Neural progenitor cell (in vitro differentiated cells): ENCODE measurements around the gene NR2F1. TPM values are rescaled to one million over a fixed set of nuclear protein-coding genes. Genes with fewer than 3 reads are reported as not detected.

Source experiments
- DNase-seq: peaks from one replicate; pipeline ENCODE4 v3.0.0-alpha.2; 2016; ENCODE audit warnings: low spot score
- H2AFZ ChIP-seq: fragments of 200-600 bp; sonication (generic); replicated peaks from 2 replicates; pipeline ENCODE4 v1.6.1; 2016; ENCODE audit warnings: antibody characterized with exemption
- H3F3A ChIP-seq: fragments of 200-600 bp; sonication (generic); 2 replicates; pipeline ENCODE4 v1.6.1; 2016; ENCODE audit warnings: antibody characterized with exemption, low read depth
- H3K27ac ChIP-seq: fragments of 200-600 bp; sonication (generic); 2 replicates; pipeline ENCODE4 v1.5.1; 2016; ENCODE audit warnings: mild to moderate bottlenecking
- H3K27me3 ChIP-seq: fragments of 200-600 bp; sonication (generic); 2 replicates; pipeline ENCODE4 v1.6.1; 2016; ENCODE audit warnings: mild to moderate bottlenecking, moderate library complexity
- H3K36me3 ChIP-seq: fragments of 200-600 bp; sonication (generic); 2 replicates; pipeline ENCODE4 v1.5.1; 2016
- H3K4me1 ChIP-seq: fragments of 200-600 bp; sonication (generic); 2 replicates; pipeline ENCODE4 v1.6.1; 2016; ENCODE audit warnings: mixed run types
- H3K4me2 ChIP-seq: fragments of 200-600 bp; sonication (generic); 2 replicates; pipeline ENCODE4 v1.6.1; 2016
- H3K4me3 ChIP-seq: fragments of 200-600 bp; sonication (generic); 2 replicates; pipeline ENCODE4 v1.5.1; 2016
- H3K79me2 ChIP-seq: fragments of 200-600 bp; sonication (generic); 2 replicates; pipeline ENCODE4 v1.6.1; 2016; ENCODE audit warnings: low read depth
- H3K9ac ChIP-seq: fragments of 200-600 bp; sonication (generic); 2 replicates; pipeline ENCODE4 v1.6.1; 2016
- H3K9me3 ChIP-seq: fragments of 200-600 bp; sonication (generic); 2 replicates; pipeline ENCODE4 v1.5.1; 2016; ENCODE audit warnings: low read depth
- H4K20me1 ChIP-seq: fragments of 200-600 bp; sonication (generic); 2 replicates; pipeline ENCODE4 v1.6.1; 2016; ENCODE audit warnings: low read depth
- H3K27ac Mint-ChIP-seq: 3 replicates; pipeline ENCODE4 v1.8.0; 2021; ENCODE audit warnings: mixed read lengths
- H3K27me3 Mint-ChIP-seq: 2 replicates; pipeline ENCODE4 v1.8.0; 2022; ENCODE audit warnings: low read depth, mild to moderate bottlenecking, inconsistent platforms, moderate library complexity, mixed read lengths; ENCODE audit not compliant: insufficient read depth
- H3K36me3 Mint-ChIP-seq: 3 replicates; pipeline ENCODE4 v1.8.0; 2021; ENCODE audit warnings: mixed read lengths
- H3K4me1 Mint-ChIP-seq: 3 replicates; pipeline ENCODE4 v1.8.0; 2021; ENCODE audit warnings: mixed read lengths
- H3K4me3 Mint-ChIP-seq: 3 replicates; pipeline ENCODE4 v1.8.0; 2021; ENCODE audit warnings: mild to moderate bottlenecking, moderate library complexity, mixed read lengths
- H3K9me3 Mint-ChIP-seq: 3 replicates; pipeline ENCODE4 v1.8.0; 2020; ENCODE audit warnings: mixed read lengths
- EZH2 ChIP-seq: fragments of 200-600 bp; sonication (generic); IDR thresholded peaks from 2 replicates; pipeline ENCODE4 v1.6.1; 2017; ENCODE audit warnings: antibody characterized with exemption, mild to moderate bottlenecking, moderate library complexity
- EZH2phosphoT487 ChIP-seq: fragments of 200-600 bp; sonication (generic); IDR thresholded peaks from 2 replicates; pipeline ENCODE4 v1.6.1; 2017; ENCODE audit warnings: antibody characterized with exemption
- total RNA-seq: library from RNA; depleted of rRNA; stranded (reverse); fragments of >200 nt; gene quantifications from 2 replicates; pipeline ENCODE4 v1.2.3, GENCODE V29; 2015; ENCODE audit warnings: low replicate concordance
- TF ChIP-seq, protein P1 (sequence below): fragments of 200-600 bp; sonication (generic); IDR thresholded peaks from 2 replicates; pipeline ENCODE4 v1.5.1; 2017; ENCODE audit warnings: antibody characterized with exemption, mild to moderate bottlenecking

The NR2F1 gene
- total RNA-seq, 1 donor from 2014 or later: 9.1 TPM

DNA sequence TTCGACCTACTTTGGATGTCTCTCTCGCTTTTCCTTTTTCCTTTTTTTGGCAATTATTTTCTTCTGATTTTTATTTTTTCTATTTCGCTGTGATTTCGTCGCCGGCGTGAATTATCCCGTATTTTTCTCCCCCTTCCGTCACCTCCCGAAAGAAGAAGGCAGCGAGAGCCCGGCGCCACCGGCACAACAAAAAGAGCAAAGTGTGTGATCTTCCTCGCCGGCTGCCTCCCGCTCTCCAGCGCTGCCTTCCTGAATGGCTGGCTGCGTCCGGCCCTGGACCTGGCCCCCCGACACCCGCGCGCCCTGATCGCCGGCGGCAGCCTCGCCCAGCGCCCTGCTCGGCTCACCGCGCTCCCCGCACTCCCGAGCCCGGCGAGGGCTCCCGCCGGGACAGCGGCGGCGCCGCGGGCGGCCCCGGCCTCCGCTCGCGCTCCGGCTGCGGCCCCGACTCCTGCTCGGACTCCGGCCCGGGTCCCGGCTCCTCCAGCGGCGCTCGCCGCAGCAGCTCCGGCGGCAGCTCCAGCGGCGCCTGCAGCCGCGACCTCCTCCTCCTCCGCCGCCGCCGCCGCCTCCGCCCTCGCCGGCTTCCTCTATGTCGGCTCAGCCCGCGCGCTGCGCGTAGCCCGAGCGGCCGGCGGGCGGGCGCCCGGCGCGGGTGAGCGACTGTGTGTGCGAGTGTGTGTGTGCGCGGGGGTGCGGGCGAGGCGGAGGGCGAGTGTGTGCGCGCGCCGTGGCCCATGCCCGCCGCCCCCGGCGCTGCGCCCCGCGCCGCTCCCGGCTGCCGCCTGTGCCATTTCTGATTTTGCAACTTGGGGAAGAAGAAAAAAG, 960 bp downstream of the NR2F1 start:
- peaks cover 27% of the 10 kb centered on the region for H3K27me3 Mint-ChIP-seq
- no peaks in the 10 kb centered on the region for H3K36me3 ChIP-seq
- H3K9ac ChIP-seq: no peak overlapping the region
- TF ChIP-seq, protein P1, sequence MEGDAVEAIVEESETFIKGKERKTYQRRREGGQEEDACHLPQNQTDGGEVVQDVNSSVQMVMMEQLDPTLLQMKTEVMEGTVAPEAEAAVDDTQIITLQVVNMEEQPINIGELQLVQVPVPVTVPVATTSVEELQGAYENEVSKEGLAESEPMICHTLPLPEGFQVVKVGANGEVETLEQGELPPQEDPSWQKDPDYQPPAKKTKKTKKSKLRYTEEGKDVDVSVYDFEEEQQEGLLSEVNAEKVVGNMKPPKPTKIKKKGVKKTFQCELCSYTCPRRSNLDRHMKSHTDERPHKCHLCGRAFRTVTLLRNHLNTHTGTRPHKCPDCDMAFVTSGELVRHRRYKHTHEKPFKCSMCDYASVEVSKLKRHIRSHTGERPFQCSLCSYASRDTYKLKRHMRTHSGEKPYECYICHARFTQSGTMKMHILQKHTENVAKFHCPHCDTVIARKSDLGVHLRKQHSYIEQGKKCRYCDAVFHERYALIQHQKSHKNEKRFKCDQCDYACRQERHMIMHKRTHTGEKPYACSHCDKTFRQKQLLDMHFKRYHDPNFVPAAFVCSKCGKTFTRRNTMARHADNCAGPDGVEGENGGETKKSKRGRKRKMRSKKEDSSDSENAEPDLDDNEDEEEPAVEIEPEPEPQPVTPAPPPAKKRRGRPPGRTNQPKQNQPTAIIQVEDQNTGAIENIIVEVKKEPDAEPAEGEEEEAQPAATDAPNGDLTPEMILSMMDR: no peak
- TF ChIP-seq EZH2: peak; percentile 38
- peak; percentile 3 for TF ChIP-seq EZH2phosphoT487
- H3K4me3 ChIP-seq: peak overlapping the region; percentile 82
- H3K4me2 ChIP-seq: peak overlapping the region; percentile 86
- H3K9me3 ChIP-seq: no peaks in the 10 kb centered on the region
- no peak overlapping the region for H3K27ac ChIP-seq
- H3K4me1 ChIP-seq: peaks cover 13% of the 10 kb centered on the region
- peaks cover 37% of the 10 kb centered on the region for H3F3A ChIP-seq
- H4K20me1 ChIP-seq: peaks cover 33% of the 10 kb centered on the region
- peaks cover 22% of the 10 kb centered on the region for H3K79me2 ChIP-seq
- peak; percentile 89 for DNase-seq
- no peak overlapping the region for H3K27ac Mint-ChIP-seq
- H3K4me1 Mint-ChIP-seq: peaks cover 13% of the 10 kb centered on the region
- peaks cover 85% of the 10 kb centered on the region for H3K27me3 ChIP-seq
- peaks cover 6% of the 10 kb centered on the region for H3K9me3 Mint-ChIP-seq
- no peak overlapping the region for H2AFZ ChIP-seq
- H3K36me3 Mint-ChIP-seq: peaks cover 28% of the 10 kb centered on the region
- peak overlapping the region; percentile 77 for H3K4me3 Mint-ChIP-seq

DNA sequence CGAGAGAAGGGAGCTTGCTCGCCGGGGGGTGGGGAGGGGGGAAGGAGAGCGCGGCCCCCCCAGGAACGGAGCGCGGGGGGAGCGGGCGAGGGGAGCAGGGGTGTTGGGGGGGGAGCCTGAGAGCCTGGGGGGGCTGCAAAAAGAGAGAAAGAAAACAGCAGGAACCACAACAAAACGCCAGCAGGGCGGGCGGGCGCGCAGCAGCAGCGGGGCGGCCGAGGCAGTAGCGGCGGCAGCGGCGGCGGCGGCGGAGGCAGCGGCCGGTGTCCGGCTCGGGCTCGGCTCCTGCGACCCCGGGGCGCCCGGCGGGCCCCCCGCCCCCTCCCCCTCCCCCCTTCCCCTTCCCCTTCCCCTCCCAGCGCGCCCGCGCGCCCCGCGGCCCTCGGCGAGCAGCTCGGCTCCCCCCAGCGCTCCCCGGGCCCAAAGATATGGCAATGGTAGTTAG, 1.6 kb downstream of the NR2F1 start:
- TF ChIP-seq EZH2phosphoT487: no peak
- TF ChIP-seq, protein P1: no peak
- TF ChIP-seq EZH2: no peak
- peak overlapping the region; percentile 82 for H3K4me3 ChIP-seq
- H3K27me3 ChIP-seq: peaks cover 85% of the 10 kb centered on the region

DNA sequence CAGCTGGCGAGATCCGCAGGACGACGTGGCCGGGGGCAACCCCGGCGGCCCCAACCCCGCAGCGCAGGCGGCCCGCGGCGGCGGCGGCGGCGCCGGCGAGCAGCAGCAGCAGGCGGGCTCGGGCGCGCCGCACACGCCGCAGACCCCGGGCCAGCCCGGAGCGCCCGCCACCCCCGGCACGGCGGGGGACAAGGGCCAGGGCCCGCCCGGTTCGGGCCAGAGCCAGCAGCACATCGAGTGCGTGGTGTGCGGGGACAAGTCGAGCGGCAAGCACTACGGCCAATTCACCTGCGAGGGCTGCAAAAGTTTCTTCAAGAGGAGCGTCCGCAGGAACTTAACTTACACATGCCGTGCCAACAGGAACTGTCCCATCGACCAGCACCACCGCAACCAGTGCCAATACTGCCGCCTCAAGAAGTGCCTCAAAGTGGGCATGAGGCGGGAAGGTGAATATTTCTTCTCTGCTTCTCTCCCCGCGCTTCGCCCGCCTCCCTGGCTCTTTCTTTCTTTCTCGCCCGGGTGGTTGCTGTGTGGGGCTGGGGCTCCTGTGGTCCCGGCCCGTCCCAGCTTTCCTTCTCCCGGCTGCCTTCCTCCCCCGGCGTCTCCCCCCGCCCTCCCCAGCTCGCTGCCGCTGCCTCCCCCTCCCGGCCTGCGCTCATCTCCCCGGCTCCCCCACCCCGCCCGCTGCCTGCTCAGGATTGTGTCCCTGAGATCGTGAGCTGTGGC, 2.2 kb downstream of the NR2F1 start:
- H3K9ac ChIP-seq: no peak overlapping the region
- Mint-ChIP-seq H3K4me1 (peaks cover 24% of the 10 kb centered on the region), H3K36me3 (peaks cover 40% of the 10 kb centered on the region), H3K27me3 (peaks cover 26% of the 10 kb centered on the region), H3K4me3 (peak overlapping the region; percentile 97), H3K27ac (peak overlapping the region; percentile 99), H3K9me3 (peaks cover 6% of the 10 kb centered on the region)
- DNase-seq: peak; percentile 67
- no peak overlapping the region for H2AFZ ChIP-seq
- peaks cover 85% of the 10 kb centered on the region for H3K27me3 ChIP-seq
- no peak for TF ChIP-seq EZH2
- TF ChIP-seq, protein P1: no peak
- no peak for TF ChIP-seq EZH2phosphoT487
- H3K36me3 ChIP-seq: no peaks in the 10 kb centered on the region
- no peaks in the 10 kb centered on the region for H3K9me3 ChIP-seq
- H3K4me3 ChIP-seq: peak overlapping the region; percentile 82
- peaks cover 45% of the 10 kb centered on the region for H4K20me1 ChIP-seq
- H3K4me1 ChIP-seq: peaks cover 13% of the 10 kb centered on the region
- H3K79me2 ChIP-seq: peaks cover 26% of the 10 kb centered on the region
- H3F3A ChIP-seq: peaks cover 29% of the 10 kb centered on the region
- H3K27ac ChIP-seq: no peak overlapping the region
- peak overlapping the region; percentile 86 for H3K4me2 ChIP-seq

More for the DNA sequence above, 1.6 kb downstream of the NR2F1 start:
- H2AFZ ChIP-seq: no peak overlapping the region
- no peak overlapping the region for H3K27ac ChIP-seq
- peaks cover 13% of the 10 kb centered on the region for H3K4me1 ChIP-seq
- DNase-seq: peak; percentile 72
- peaks cover 6% of the 10 kb centered on the region for H3K9me3 Mint-ChIP-seq
- peaks cover 27% of the 10 kb centered on the region for H3K27me3 Mint-ChIP-seq
- H3K36me3 Mint-ChIP-seq: peaks cover 34% of the 10 kb centered on the region
- no peaks in the 10 kb centered on the region for H3K36me3 ChIP-seq
- H4K20me1 ChIP-seq: peaks cover 39% of the 10 kb centered on the region
- no peak overlapping the region for H3K27ac Mint-ChIP-seq
- no peaks in the 10 kb centered on the region for H3K9me3 ChIP-seq
- H3K9ac ChIP-seq: no peak overlapping the region
- H3K4me1 Mint-ChIP-seq: peaks cover 18% of the 10 kb centered on the region
- H3F3A ChIP-seq: peaks cover 34% of the 10 kb centered on the region
- H3K79me2 ChIP-seq: peaks cover 24% of the 10 kb centered on the region
- H3K4me2 ChIP-seq: peak overlapping the region; percentile 86
- peak overlapping the region; percentile 77 for H3K4me3 Mint-ChIP-seq
